ENCODE results near the gene CACNG6.
"Not testable (repeated sequence)": the region's sequence is repeated elsewhere in the genome, so short reads cannot be mapped to it uniquely, and the experiment has no call there.

CACNG6 gene

GRCh38 chr19:53991224-53992113 is at the start of gene CACNG6:
CACNG6 (plus strand) TSS chr19:53991637; CDS start chr19:53992878, 1,241 bp downstream.
- peak; percentile 29 for DNase-seq (ENCODE audit: low spot score)

DNA sequence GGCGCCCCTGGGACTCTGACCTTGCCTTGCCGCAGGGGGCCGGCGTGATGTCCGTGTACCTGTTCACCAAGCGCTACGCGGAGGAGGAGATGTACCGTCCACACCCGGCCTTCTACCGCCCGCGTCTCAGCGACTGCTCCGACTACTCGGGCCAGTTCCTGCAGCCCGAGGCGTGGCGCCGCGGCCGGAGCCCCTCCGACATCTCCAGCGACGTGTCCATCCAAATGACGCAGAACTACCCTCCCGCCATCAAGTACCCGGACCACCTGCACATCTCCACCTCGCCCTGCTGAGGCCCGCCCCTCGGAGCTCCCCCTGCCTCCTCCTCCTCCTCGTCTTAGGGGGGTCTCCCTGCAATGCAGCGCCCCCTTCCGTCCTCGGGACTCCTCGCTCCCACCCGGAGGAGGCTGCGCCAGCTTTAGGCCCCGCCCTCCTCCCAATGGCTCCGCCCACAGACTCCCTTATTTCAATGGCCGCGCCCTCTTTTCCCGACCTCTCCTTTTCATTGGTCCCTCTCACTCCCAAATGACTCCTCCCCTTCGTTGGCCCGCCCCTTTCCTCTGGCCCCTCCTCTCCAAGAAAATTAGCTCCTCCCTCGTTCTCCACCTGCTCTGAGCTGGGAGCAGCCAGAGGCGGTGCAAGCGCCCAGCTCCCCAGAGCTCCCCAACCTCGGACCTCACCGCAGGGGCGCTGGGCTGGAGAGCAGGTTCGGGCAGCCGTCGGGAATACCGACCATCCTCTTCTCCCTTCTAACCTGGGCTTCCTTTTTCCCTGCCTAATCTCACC is 49.2 kb upstream of the CACNG6 start:
- peak; percentile 62 for DNase-seq (ENCODE audit: low spot score)

DNA sequence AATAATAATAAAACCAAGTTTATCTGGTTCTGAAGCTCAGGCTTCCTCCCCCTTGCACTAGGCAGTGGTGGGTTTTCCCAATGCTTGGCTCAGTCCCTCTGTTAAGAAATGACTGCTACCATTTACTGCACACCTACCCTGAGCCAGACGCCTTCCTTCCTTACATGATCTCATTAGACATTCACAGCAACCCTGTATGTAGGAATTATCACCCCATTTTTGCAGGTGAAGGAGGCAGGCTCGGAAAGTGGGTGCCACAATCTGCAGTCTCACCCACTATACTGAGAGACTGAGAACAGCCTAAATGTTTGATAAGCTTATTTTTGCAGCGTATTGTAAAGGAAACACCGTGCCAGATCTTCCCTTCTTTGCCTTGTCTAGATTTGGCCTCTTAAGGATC is 47.0 kb upstream of the CACNG6 start:
- no peak for DNase-seq (ENCODE audit: low spot score)

DNA sequence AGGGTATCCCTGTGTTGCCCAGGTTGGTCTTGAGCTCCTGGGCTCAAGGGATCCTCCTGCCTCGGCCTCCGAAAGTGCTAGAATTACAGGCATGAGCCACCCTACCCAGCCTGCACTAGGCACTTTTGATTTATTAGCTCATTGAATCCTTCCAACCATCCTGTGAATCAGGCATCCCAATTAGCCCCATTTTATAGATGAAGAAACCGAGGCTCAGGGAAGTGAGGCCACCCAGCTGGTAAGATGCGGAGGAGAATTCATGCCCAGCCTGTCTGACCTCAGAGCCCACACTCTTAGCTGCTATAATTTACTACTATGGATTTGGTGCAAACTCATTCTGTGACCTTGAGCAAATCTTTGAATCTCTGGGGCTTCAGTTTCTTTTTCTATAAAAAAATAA is 46.5 kb upstream of the CACNG6 start:
- no peak for DNase-seq (ENCODE audit: low spot score)

DNA sequence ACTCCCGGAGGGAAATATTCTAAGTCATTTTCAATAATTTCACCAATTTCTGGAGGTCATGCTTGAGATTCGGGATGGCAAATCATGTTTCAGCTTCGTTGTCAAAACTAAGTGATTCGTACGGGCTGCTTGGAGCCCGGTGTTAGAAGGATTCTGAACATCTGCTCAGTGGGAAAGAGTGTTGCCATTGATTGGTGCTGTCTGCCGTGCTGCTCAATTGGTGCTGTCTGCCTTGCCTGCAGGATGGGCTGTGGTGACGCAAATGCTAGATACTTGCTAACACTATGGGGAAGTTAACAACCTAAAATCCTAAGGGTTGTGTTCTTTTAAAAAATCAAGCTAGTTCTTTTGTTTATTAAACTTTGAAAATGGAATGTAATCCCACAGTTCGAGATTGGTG is 46.0 kb upstream of the CACNG6 start:
- no peak for DNase-seq (ENCODE audit: low spot score)

DNA sequence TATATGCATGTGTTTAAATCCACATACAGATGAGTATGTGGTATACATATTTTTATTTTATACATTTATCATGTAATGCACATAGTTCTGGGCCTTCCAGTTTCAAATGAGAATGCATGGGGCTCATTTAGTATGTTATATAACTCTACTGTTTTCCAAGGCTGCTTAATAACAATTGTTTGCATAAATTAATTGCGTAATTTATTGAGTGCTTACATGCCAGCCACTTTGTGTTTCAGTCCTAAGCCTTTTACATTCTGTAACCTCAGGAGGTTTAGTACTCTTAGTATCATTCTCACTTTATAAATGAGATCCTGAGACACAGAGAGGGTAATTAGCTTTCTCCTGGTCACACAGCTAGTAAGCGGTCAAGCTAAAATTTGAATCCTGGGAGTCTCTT is 45.4 kb upstream of the CACNG6 start:
- DNase-seq (ENCODE audit: low spot score), result no peak

DNA sequence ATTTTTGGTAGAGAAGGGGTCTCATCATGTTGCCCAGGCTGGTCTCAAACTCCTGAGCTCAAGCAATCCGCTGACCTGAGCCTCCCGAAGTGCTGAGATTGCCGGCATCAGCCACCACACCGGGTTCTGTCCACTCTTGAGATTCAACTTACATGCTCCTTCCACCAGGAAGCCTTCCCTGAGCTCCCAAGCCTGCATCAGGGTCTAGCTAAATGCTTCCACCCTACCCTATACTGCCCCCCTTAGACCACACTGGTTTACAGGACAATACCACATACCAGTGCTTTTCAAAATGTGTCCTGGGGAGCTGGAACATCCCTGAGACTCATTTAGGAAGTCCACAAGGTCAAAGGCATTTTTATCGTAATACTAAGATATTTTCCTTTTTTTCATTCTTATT is 43.8 kb upstream of the CACNG6 start:
- DNase-seq (ENCODE audit: low spot score), result peak; percentile 24

- not testable (repeated sequence) for DNase-seq (ENCODE audit: low spot score)
Measured at GRCh38 chr19:53948611-53949010, 42.8 kb upstream of the CACNG6 start.

GRCh38 chr19:53951436-53951835 is 40.0 kb upstream of the CACNG6 start:
- DNase-seq (ENCODE audit: low spot score), result no peak

- DNase-seq (ENCODE audit: low spot score), result no peak
Measured at GRCh38 chr19:53951947-53952346, 39.5 kb upstream of the CACNG6 start.

GRCh38 chr19:53953383-53953782 is 38.1 kb upstream of the CACNG6 start:
- no peak for DNase-seq (ENCODE audit: low spot score)

DNA sequence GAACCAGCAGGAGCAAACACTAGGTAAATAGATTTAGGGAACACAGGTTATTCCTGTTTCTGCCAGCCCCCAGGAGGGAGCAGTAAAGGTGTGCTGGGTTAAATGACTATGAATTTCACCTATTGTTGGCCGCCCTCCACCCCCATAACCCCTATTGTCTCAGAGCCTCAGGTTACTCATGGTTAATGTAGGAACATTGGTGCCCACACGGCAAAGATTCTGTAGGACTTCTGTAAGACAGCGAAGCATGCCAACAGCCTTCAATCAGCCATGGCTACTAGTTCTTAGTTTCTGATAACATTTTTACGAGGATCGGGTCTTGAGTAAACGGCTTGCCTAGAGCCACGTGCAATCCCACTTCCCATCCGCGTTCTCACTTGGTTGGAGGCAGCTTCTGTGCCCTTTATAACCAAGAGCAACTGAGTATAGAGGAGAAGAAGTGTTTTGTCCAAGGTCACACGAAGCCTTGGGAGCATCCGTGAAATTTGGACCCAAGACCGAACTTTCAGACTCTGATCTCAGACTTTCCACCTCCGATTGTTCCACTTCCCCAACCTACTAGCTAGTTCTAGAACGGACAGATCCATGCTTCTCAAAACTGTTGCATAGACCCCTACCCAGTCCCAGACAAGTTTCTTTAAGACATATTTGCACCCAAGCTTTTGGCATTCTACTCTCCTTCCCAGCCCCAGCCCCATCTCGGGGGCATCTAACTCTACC is 33.8 kb upstream of the CACNG6 start:
- no peak for DNase-seq (ENCODE audit: low spot score)

GRCh38 chr19:53958168-53958571 is 33.3 kb upstream of the CACNG6 start:
- DNase-seq (ENCODE audit: low spot score), result no peak

DNA sequence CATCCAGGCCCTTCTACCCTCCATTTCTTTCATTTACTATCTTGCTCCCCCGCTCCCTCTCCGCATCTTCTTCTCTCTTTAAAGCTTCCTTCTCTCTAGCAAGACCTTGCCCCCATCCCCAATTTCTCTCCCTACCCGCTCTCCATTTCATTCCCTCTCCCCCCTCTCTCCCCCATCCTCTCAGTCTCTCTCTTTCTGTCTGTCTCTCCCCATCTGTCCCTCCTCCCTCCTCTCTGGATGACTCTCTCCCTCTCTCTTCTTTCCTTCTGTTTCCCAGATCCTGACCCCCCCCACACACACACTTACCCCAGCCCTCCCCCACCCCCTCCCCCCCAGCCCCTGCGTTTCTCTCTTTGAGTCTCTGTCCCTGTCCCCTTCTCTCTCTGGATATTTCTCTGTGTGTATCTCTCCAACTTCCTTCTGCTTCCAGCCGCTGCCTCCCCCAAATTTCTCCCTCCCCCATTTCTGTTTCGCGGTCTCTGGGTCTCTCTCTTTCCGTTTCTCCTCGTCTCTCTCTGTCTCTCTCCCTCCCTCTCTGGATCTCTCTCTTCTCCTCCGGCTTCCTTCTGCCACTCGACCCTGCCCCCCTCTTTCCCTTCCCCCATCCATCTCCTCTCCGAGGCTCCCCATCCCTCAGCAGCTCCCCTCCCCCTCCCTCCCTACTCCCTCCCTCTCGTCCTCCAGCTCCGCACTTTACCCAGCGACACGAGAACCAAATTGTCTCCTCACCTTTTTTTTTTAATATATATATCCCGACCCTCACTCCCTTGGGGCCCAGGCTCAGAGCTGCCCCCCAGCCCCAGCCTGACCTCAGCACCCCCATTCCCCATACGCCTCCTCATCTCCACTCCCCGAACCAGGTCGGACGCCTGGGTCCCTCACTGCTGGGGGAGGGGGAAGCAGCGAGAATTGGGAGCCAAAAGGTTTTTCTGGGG is 32.3 kb upstream of the CACNG6 start:
- no peak for DNase-seq (ENCODE audit: low spot score)

DNA sequence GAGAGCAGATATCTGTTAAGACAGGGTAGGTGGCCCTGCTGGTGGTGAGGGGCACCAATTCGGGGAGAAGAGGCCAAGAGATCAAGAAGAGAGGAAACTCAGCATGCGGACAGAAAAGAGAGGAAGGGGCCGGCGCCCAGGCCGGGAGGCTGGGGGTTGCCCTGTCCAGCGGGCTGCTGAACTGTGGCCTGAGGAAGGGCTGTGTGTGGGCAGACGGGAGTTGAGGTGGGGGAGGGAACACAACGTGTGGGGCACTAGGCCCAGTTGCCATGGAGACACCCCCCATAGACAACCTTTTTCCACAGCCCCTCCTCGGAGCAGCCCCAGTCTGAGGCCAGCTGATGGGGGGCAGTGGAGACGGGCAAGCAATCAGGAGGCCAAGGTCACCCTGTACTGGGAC is 31.2 kb upstream of the CACNG6 start:
- DNase-seq (ENCODE audit: low spot score), result no peak

DNA sequence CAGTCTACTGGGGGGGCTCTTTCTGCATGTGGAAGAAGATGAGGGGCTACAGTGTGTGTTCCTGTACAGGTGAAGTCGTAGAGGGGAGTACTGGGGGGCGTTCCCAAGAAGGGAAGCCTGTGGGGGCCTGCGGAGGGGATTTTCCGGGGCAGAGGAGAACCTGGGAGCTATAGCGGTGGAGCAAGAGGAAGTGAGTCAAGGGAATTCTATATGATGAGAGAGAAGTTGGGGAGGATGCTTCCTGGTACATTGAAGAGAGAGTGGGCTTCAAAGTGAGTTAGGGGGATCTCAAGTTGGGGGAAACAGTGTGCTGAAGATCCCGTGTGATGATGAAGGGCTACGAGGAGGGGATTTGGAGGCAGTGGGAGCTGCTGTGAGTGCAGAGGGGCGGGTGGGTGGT is 30.6 kb upstream of the CACNG6 start:
- DNase-seq (ENCODE audit: low spot score), result no peak

DNA sequence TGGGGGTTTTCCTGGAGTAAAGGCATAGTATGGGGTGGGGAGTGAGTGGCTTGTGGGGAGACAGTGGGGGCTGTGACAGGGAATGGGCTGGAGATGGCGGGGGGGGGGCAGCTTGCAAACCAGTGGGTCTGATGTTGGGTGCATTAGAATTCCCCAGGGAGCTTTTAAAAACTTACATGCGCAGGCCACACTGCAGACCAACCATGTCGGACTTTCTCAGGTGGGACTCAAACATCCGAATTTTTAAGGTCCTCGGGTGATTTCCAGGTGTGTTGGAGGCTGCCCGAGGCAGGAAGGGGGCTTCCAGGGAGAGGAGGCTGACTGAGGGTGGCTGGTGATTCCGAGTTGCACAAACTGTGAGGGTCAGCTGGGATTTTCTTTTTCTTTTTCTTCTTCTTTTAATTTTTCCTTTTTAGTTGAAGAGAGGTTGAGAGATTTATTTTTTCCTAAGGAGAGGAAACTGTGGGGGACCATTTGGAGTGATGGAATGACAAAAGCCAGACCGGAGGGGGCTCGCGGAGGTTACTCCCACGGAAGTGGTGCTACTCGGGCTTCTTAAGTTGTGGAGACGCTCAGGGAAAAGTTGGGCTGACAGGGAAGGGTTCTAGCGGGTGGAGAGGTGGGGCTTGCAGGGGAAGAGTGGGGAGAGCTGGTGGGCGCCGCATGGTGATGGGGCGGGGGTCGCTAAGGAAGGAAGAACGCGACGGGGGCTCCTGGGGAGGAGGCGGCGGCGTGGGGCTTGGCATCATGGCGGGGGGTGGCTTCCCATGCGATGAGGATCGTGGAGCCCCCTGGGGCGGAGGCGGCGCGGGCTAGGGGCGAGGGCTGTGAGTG is 29.7 kb upstream of the CACNG6 start:
- no peak for DNase-seq (ENCODE audit: low spot score)

- no peak for DNase-seq (ENCODE audit: low spot score)
Measured at GRCh38 chr19:53962887-53963431, 28.5 kb upstream of the CACNG6 start, which contains the start of gene CACNG8. CACNG8 (plus strand) TSS chr19:53962937.

DNA sequence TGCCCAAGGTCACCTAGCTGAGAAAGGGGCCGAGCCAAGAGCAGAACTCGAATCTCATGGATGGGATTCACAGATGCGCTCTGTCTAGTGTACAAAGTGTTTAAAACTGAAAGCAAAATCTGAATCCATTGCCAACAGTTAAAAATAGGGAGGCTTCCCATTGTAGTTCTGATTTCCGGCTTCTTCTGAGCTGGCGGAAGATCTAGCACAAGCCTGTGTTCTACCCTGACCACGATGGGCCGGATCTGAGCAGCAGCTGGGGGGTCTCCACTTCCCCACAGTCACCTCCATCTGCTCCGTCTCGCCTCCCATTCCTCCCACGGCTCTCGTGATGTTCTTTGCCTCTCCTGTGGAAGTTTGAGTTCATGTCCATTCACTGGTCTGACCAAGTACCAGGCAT is 26.3 kb upstream of the CACNG6 start:
- DNase-seq (ENCODE audit: low spot score), result no peak

- no peak for DNase-seq (ENCODE audit: low spot score)
Measured at GRCh38 chr19:53966931-53967330, 24.5 kb upstream of the CACNG6 start.
